Measurements from ENCODE around the gene SLC11A1.

GRCh38 chr2:218332288-218332687 is 49.8 kb upstream of the SLC11A1 start:
- TF ChIP-seq CTCF (conservative IDR thresholded peaks at IDR 0.05; ENCODE audit: low read depth, low read length) (no peak), EZH2phosphoT487 (IDR thresholded peaks at IDR 0.05; ENCODE audit: borderline replicate concordance, low read length) (no peak), EZH2 (IDR thresholded peaks at IDR 0.05; ENCODE audit: low read length, unreplicated experiment) (no peak)

All from PC-3 (cell line).